Renal cortex interstitium (tissue), 11 donors: Measurements from ENCODE around the gene KCNIP1. TPM values are rescaled to one million over a fixed set of nuclear protein-coding genes. Genes with fewer than 3 reads are reported as not detected.
A peak's percentile ranks its signal among the peaks of the same experiment; 100 is the strongest.

Source experiments
- DNase-seq, 11 donors: peaks; one replicate each; pipeline ENCODE4 v3.0.0-alpha.2; 2013; ENCODE audit warnings: low read depth in 9 of 11, low spot score in 4 of 11; ENCODE audit errors: extremely low read depth in 1 of 11
- polyA plus RNA-seq, 3 donors: library from polyadenylated mRNA; unstranded; fragments of 120-200 nt; gene quantifications; one replicate each; pipeline ENCODE4 v1.2.1, GENCODE V29; 2013; ENCODE audit not compliant: insufficient read length in 3 of 3

KCNIP1 gene
- polyA plus RNA-seq, 3 donors = 9.5 to 12.7 (median 12.3) TPM

GRCh38 chr5:170479484-170479883 lies 24.3 kb upstream of the KCNIP1 start:
- DNase-seq = no peak

- DNase-seq = no peak
These were observed 23.6 kb upstream of the KCNIP1 start for GRCh38 chr5:170480260-170480659.

- no peak for DNase-seq
These were observed 22.0 kb upstream of the KCNIP1 start for GRCh38 chr5:170481849-170482248.

DNA sequence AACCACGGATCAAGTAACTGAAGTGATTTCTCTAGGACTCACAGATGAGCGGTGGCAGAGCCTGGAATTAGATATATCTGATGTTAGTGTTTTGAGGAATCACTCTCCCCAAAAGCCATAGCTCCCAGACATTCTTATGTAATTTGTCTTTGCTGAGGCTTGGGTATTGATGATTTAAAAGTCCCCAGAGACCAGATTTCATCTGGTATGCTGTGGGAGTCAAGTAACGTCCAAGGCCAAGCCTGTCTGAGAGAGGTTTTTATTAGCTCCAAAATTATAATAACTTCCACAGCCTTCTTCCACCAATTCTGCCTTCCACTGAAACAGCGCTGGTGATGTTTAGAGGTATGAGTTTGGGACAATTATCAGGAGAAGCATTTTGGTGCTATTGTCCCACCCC lies 21.3 kb upstream of the KCNIP1 start:
- DNase-seq = no peak

DNA sequence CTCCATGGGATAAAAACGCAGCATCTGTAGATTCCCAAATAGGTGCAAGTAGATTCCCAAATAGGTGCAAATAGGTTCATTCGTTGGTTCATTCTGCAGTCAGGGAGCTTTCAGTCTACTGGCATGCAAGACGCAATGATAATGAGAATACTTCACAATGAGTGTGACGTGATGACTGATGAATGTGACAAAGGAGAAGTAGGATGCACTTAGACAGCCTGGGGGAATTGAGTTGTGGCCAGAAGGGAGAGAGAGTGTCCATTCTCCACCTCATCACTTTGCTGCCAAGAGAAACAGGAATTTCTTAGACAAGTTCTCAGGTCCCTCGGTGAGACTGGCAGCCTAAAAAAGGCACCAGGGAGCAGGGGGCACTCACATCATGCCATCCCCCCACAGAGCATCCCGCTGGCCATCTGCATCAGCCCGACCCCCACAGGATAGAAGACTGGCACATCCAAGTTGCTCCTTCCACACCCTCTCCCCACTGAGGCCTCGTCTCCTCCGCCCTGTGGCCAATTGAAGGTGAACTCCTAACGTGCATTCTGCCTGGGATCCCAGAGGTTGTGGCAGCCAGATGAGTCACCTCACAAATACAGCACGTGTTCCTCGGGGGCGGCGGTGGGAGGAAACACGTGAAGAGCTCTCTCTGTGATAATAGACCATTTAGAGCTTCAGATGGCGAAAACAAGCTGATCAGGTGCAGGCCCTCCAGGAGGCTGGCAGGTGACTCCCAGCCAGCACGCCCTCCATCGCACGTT lies 19.9 kb upstream of the KCNIP1 start:
- DNase-seq = no peak

DNA sequence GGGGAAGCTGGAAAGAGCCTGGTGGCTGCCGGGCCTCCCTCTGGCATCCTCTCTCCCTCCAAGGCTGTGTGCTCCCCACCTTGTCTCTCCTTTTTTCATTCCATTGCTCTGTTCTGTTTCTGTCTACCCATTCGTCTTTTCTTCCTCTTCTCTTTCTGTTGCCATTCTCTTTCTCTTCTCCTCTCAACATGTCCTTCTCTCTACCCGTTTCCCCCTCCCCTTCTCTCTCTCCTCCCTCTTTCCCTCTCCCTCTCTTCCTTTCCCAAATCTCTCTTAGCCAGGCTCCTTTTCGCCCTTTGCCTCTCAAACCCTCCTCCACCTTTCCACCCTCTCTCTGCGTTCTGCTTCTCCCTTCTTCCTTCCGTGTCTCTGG lies 19.4 kb upstream of the KCNIP1 start:
- no peak for DNase-seq

DNA sequence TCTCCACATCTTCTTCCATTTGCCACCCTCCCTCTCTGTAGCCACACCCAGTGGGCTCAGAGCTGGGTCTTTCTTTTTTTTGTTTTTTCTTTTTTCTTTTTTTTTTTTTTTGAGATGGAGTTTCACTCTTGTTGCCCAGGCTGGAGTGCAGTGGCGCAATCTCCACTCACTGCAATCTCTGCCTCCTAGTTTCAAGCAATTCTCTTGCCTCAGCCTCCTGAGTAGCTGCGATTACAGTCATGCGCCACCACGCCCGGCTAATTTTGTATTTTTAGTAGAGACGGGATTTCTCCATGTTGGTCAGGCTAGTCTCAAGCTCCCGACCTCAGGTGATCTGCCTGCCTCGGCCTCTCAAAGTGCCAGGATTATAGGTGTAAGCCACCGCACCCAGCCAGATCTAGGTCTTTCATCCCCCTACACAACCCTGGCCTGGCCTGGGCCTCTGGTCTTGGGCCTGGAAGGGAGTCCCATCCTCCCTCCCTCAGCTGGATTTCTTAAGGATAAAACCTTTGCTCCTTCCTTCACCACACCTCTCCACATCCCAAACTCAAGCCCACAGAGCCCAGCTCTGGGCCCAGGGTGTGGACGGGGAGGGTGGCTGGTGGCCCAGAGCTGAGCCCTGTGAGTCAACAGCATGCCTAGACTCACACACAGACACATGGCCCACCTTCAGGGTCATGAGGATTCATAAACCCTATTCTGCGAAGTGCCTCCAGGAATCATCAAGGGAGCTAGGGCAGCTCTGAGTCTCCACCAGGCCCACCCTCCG lies 18.8 kb upstream of the KCNIP1 start:
- no peak for DNase-seq

- DNase-seq = no peak
These were observed 18.3 kb upstream of the KCNIP1 start for GRCh38 chr5:170485616-170485911.

DNA sequence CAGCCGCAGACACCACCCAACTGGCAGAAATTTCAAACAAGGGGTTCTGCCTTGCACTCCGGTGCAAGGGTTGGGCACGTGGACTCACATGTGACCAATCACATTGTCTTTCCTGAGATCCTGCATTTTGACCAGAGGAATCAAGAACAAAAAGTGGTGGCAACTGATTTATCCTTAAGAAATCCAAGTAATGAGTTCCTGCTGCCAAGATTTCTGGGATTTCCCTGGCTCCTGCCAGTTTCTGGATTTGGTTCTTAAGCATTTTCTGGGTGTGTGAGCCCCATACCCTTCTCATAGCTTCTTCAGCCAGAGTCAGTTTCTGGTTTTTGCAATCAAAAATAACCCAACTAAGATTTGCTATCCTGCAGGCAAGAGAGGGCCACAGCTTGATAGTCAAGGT lies 17.4 kb upstream of the KCNIP1 start:
- DNase-seq = no peak

DNA sequence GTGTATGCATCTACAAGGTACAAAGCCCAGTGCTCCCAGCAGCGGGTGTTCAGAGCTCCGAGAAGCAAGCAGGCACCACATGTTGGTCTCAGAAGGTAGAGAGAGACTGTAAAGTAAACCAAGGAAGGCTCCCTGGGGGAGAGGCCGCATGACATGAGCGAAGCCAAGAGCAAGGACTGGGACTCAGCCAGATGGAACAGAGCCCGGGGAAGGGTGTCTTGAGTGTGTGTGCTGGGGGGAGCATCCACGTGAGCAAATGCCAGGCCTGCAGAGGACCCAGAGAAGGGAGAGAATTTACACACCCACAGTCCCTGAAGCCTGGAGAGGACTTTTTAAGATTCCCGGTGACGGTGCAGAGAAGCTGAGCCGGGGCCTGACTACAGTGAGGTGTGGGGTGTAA lies 15.2 kb upstream of the KCNIP1 start:
- DNase-seq = no peak

GRCh38 chr5:170489199-170489598 lies 14.6 kb upstream of the KCNIP1 start:
- no peak for DNase-seq

- no peak for DNase-seq
These were observed 13.4 kb upstream of the KCNIP1 start for GRCh38 chr5:170490381-170490780.

GRCh38 chr5:170491479-170491878 lies 12.3 kb upstream of the KCNIP1 start:
- peak in 1 of 11 donors; percentile 49 for DNase-seq

- no peak for DNase-seq
These were observed 10.6 kb upstream of the KCNIP1 start for GRCh38 chr5:170493028-170493820.

GRCh38 chr5:170494041-170494440 lies 9.8 kb upstream of the KCNIP1 start:
- no peak for DNase-seq

- no peak for DNase-seq
These were observed 7.8 kb upstream of the KCNIP1 start for GRCh38 chr5:170495825-170496661.

DNA sequence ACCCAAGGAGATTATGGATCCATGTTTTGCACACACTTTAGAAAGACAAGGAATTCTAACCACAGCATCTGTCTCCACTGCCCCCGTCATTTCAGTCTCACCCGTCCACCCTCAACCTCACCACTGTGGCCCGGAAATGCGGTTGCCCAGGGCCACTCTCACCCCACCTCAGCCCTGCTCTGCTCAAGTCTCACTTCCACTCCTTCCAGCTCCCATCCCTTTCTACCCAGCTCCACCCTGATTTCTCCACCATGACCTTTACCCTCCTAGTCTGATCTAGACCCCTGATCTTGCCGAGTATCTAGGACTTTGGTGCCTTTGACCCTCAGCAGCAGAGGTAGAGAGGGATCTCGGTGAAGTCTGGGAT lies 7.2 kb upstream of the KCNIP1 start:
- no peak for DNase-seq

DNA sequence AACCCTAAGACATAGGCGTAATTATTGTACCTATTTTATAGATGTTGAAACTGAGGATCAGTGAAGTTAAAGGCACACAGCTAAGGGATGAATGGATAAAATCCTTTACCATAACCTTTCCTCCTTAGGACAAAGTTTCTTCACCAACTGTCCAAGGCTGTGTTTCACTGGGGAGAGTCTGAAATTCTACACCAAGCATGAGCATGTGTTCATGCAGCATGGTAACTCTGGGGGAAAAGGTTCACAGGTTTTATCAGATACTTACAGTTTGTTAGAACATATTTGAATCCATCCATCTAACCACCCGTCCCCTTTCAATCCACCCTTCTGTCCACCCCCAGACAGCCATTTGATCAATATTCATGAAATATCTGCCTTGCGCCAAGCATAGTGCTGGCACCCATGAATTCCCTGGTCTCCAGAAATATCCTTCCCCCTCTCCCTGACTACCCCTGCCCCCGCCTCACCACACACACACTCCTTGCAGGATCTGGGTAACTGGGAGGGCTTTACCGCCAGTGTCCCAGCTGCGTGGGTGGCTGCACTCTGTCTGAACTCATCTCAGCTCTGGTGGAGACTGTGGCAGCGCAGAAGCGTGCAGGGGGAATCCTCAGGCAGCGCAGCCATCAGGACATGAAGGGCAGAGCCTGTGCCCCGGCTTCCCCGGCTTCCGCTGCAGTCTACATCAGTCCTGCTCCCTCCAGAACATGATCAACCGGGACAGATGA lies 6.3 kb upstream of the KCNIP1 start:
- DNase-seq = peak in 1 of 11 donors; percentile 51
